Measurements from ENCODE around the gene NFIA.
"Not testable (repeated sequence)": the region's sequence is repeated elsewhere in the genome, so short reads cannot be mapped to it uniquely, and the experiment has no call there.

NFIA gene

GRCh38 chr1:61273167-61273705 is 190.9 kb downstream of the NFIA start:
- no peak for DNase-seq (ENCODE audit: low spot score)

- no peak for DNase-seq (ENCODE audit: low spot score)
Observed at GRCh38 chr1:61273861-61274260, 191.5 kb downstream of the NFIA start.

- no peak for DNase-seq (ENCODE audit: low spot score)
Observed at GRCh38 chr1:61274939-61275338, 192.6 kb downstream of the NFIA start.

- no peak for DNase-seq (ENCODE audit: low spot score)
Observed at GRCh38 chr1:61276246-61276645, 193.9 kb downstream of the NFIA start.

- no peak for DNase-seq (ENCODE audit: low spot score)
Observed at GRCh38 chr1:61277121-61277690, 194.8 kb downstream of the NFIA start.

- not testable (repeated sequence) for DNase-seq (ENCODE audit: low spot score)
Observed at GRCh38 chr1:61278503-61278902, 196.1 kb downstream of the NFIA start.

- no peak for DNase-seq (ENCODE audit: low spot score)
Observed at GRCh38 chr1:61278966-61279365, 196.6 kb downstream of the NFIA start.

- DNase-seq (ENCODE audit: low spot score) = no peak
Observed at GRCh38 chr1:61279570-61279969, 197.2 kb downstream of the NFIA start.

- DNase-seq (ENCODE audit: low spot score) = no peak
Observed at GRCh38 chr1:61280452-61280851, 198.1 kb downstream of the NFIA start.

GRCh38 chr1:61282387-61282786 is 200.0 kb downstream of the NFIA start:
- peak; percentile 74 for DNase-seq (ENCODE audit: low spot score)

- DNase-seq (ENCODE audit: low spot score) = peak; percentile 59
Observed at GRCh38 chr1:61284248-61284854, 202.0 kb downstream of the NFIA start.

- no peak for DNase-seq (ENCODE audit: low spot score)
Observed at GRCh38 chr1:61284936-61285335, 202.6 kb downstream of the NFIA start.

- DNase-seq (ENCODE audit: low spot score) = peak; percentile 67
Observed at GRCh38 chr1:61285371-61285885, 203.1 kb downstream of the NFIA start.

- DNase-seq (ENCODE audit: low spot score) = peak; percentile 84
Observed at GRCh38 chr1:61287014-61287413, 204.7 kb downstream of the NFIA start.

- DNase-seq (ENCODE audit: low spot score) = peak; percentile 90
Observed at GRCh38 chr1:61287734-61288133, 205.4 kb downstream of the NFIA start.

GRCh38 chr1:61289232-61290098 is 207.1 kb downstream of the NFIA start:
- no peak for DNase-seq (ENCODE audit: low spot score)

GRCh38 chr1:61290525-61290924 is 208.2 kb downstream of the NFIA start:
- no peak for DNase-seq (ENCODE audit: low spot score)

GRCh38 chr1:61293197-61293596 is 210.8 kb downstream of the NFIA start:
- no peak for DNase-seq (ENCODE audit: low spot score)

- DNase-seq (ENCODE audit: low spot score) = no peak
Observed at GRCh38 chr1:61293986-61294504, 211.7 kb downstream of the NFIA start.

- no peak for DNase-seq (ENCODE audit: low spot score)
Observed at GRCh38 chr1:61294930-61295329, 212.6 kb downstream of the NFIA start.

- DNase-seq (ENCODE audit: low spot score) = no peak
Observed at GRCh38 chr1:61295818-61296537, 213.6 kb downstream of the NFIA start.

GRCh38 chr1:61297887-61298286 is 215.5 kb downstream of the NFIA start:
- DNase-seq (ENCODE audit: low spot score) = no peak

Data from kidney tubule cell (primary cell).